Nephron (organoid): Measurements from ENCODE around the gene EYA3.

Source experiments
- H3K27ac Mint-ChIP-seq, 3 experiments: 2 replicates each; pipeline ENCODE4 v1.8.0; 2020; ENCODE audit warnings: mixed read lengths in 3 of 3, mild to moderate bottlenecking in 2 of 3, moderate library complexity in 1 of 3
- H3K27me3 Mint-ChIP-seq: 2 replicates; pipeline ENCODE4 v1.8.0; 2021; ENCODE audit warnings: low read depth, mild to moderate bottlenecking, moderate library complexity, mixed read lengths
- H3K36me3 Mint-ChIP-seq: 2 replicates; pipeline ENCODE4 v1.8.0; 2020; ENCODE audit warnings: low read depth, mixed read lengths
- H3K4me1 Mint-ChIP-seq: 2 replicates; pipeline ENCODE4 v1.8.0; 2020; ENCODE audit warnings: mixed read lengths
- H3K4me3 Mint-ChIP-seq, 3 experiments: 2 replicates each; pipeline ENCODE4 v1.8.0; 2020; ENCODE audit warnings: mild to moderate bottlenecking in 3 of 3, mixed read lengths in 3 of 3, moderate library complexity in 2 of 3
- H3K9me3 Mint-ChIP-seq: 2 replicates; pipeline ENCODE4 v1.8.0; 2020; ENCODE audit warnings: mixed read lengths
- CTCF ChIP-seq, 3 experiments: fragments of 200-600 bp; sonication (generic); IDR thresholded peaks; one replicate each; pipeline ENCODE4 v1.5.0; 2021; ENCODE audit warnings: antibody characterized with exemption in 3 of 3; ENCODE audit not compliant: unreplicated experiment in 3 of 3

Gene EYA3

DNA sequence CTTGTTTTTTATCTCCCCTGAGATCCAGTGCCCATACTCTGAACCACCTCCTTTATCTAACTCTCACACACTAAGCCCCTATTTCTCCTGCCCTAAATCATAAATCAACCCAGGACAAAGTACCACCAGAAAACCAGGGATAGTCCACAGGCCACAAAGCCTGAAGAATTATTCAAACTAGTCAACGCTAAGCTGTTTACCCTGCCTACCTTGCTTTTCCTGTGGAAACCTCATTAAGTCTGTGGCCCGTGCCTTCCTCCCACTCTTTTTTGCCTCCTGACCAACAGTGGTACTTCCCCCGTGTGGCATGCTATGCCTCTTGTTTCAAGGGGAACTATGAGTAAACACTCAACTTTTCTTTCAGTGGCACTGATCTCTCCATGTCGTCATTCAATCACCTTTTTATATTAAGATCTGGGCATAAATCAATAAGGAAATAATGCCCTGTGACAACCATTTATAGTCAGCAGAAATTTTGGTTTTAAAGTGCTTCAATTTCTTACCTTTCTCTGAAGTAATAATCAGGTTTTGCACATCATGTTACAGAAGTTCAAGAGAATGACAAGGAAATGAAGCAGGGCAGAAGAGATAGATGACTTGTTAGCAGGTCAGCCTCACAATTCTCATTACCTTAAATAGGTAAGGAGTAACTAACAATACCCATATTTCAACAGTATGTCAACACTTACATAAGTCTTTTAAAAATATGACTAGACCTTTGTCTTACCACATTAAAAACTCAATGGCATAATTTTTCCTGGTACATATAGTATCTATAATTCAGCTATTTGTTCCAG, 32.1 kb downstream of the EYA3 start:
- Mint-ChIP-seq H3K36me3 (peaks cover 26% of the 10 kb centered on the region), H3K4me1 (peaks cover 8% of the 10 kb centered on the region), H3K27ac (peak overlapping the region; percentile 30 to 77 (median 76)), H3K4me3 (no peak overlapping the region), H3K27me3 (no peaks in the 10 kb centered on the region), H3K9me3 (no peaks in the 10 kb centered on the region)
- no peak for TF ChIP-seq CTCF (IDR thresholded peaks at IDR 0.05; ENCODE audit: unreplicated experiment in 3 of 3)

DNA sequence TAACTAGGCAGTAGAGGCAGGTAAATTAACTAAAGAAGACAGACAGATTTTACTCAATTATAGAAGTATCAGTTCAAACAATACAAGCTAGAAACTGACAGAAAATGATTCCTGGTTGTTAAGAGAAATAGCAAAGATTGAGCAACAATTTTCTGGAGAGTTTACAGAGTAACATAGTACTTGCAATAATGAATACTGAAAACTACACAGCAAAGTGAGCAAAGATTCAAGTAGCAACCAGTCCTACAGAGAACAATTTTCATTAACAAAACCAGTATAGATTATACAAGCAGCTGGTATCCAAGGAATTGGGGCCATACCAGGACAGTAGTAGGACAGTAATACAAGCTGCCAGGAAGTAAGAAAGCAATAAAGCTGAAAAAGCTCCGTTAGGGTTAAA, 37.6 kb downstream of the EYA3 start:
- no peaks in the 10 kb centered on the region for H3K27me3 Mint-ChIP-seq
- H3K36me3 Mint-ChIP-seq = peaks cover 39% of the 10 kb centered on the region
- TF ChIP-seq CTCF (IDR thresholded peaks at IDR 0.05; ENCODE audit: unreplicated experiment in 3 of 3) = no peak
- no peak overlapping the region for H3K4me3 Mint-ChIP-seq
- H3K27ac Mint-ChIP-seq = no peak overlapping the region
- H3K4me1 Mint-ChIP-seq = no peaks in the 10 kb centered on the region
- no peaks in the 10 kb centered on the region for H3K9me3 Mint-ChIP-seq

GRCh38 chr1:28046716-28047115, 41.7 kb downstream of the EYA3 start:
- Mint-ChIP-seq H3K27me3 (no peaks in the 10 kb centered on the region), H3K4me3 (no peak overlapping the region), H3K9me3 (no peaks in the 10 kb centered on the region), H3K27ac (no peak overlapping the region), H3K36me3 (peaks cover 37% of the 10 kb centered on the region), H3K4me1 (no peaks in the 10 kb centered on the region)
- TF ChIP-seq CTCF (IDR thresholded peaks at IDR 0.05; ENCODE audit: unreplicated experiment in 3 of 3) = no peak

DNA sequence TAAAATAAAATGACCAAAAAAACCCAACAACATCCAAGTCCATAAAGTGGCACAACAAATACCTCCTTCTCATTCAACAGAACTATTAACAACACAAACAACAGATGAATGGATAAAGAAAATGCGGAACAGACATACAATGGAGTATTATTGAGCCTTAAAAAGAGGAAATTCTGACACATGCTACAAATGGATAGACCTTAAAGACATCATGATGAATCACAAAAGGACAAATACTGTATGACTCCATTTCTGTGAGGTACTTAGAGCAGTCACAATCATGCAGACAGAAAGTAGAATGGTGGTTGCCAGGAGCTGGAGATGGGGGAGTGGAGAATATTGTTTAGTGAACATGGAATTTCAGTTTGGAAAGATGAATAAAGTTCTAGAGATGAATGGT, 42.6 kb downstream of the EYA3 start:
- peaks cover 32% of the 10 kb centered on the region for H3K36me3 Mint-ChIP-seq
- no peaks in the 10 kb centered on the region for H3K4me1 Mint-ChIP-seq
- no peak overlapping the region for H3K27ac Mint-ChIP-seq
- TF ChIP-seq CTCF (IDR thresholded peaks at IDR 0.05; ENCODE audit: unreplicated experiment in 3 of 3) = no peak
- no peaks in the 10 kb centered on the region for H3K9me3 Mint-ChIP-seq
- no peak overlapping the region for H3K4me3 Mint-ChIP-seq
- no peaks in the 10 kb centered on the region for H3K27me3 Mint-ChIP-seq

GRCh38 chr1:28044399-28044798, 44.0 kb downstream of the EYA3 start:
- Mint-ChIP-seq H3K27me3 (no peaks in the 10 kb centered on the region), H3K36me3 (peaks cover 39% of the 10 kb centered on the region), H3K4me3 (no peak overlapping the region)

More at GRCh38 chr1:28044399-28044798, 44.0 kb downstream of the EYA3 start:
- H3K9me3 Mint-ChIP-seq = no peaks in the 10 kb centered on the region
- H3K4me1 Mint-ChIP-seq = no peaks in the 10 kb centered on the region
- TF ChIP-seq CTCF (IDR thresholded peaks at IDR 0.05; ENCODE audit: unreplicated experiment in 3 of 3) = no peak
- H3K27ac Mint-ChIP-seq = no peak overlapping the region
